Activated naive CD4-positive, alpha-beta T cell treated with anti-CD3 and anti-CD28 coated beads, Interleukin-2, amount 50 U/mL, for 72 hours (primary cell): ENCODE results near the gene SLC28A1. TPM values are rescaled to one million over a fixed set of nuclear protein-coding genes. Genes with fewer than 3 reads are reported as not detected.

Source experiments
- ATAC-seq, 2 donors: fragments of 150-1000 bp; cut with Tn5 transposase; 2 replicates each; pipeline ENCODE4 v1.10.0; 2021; ENCODE audit warnings: mild to moderate bottlenecking in 2 of 2, moderate library complexity in 2 of 2
- DNase-seq, 2 donors: peaks; one replicate each; pipeline ENCODE4 v3.0.0; 2021 to 2022; ENCODE audit warnings: low spot score in 2 of 2
- H3K27ac Mint-ChIP-seq, 2 donors: one replicate each; pipeline ENCODE4 v1.8.0; 2022; ENCODE audit warnings: mild to moderate bottlenecking in 2 of 2, mixed read lengths in 2 of 2
- H3K36me3 Mint-ChIP-seq, 2 donors: one replicate each; pipeline ENCODE4 v1.8.0; 2022; ENCODE audit warnings: mixed read lengths in 2 of 2
- H3K9me3 Mint-ChIP-seq, 2 donors: one replicate each; pipeline ENCODE4 v1.8.0; 2022; ENCODE audit warnings: mixed read lengths in 2 of 2
- total RNA-seq, 2 donors: library from RNA; stranded (reverse); gene quantifications; one replicate each; pipeline ENCODE4 v1.2.3, GENCODE V29; 2022

Gene SLC28A1
- total RNA-seq, 2 donors from 2014 or later: 0.30 TPM; not detected in 1

DNA sequence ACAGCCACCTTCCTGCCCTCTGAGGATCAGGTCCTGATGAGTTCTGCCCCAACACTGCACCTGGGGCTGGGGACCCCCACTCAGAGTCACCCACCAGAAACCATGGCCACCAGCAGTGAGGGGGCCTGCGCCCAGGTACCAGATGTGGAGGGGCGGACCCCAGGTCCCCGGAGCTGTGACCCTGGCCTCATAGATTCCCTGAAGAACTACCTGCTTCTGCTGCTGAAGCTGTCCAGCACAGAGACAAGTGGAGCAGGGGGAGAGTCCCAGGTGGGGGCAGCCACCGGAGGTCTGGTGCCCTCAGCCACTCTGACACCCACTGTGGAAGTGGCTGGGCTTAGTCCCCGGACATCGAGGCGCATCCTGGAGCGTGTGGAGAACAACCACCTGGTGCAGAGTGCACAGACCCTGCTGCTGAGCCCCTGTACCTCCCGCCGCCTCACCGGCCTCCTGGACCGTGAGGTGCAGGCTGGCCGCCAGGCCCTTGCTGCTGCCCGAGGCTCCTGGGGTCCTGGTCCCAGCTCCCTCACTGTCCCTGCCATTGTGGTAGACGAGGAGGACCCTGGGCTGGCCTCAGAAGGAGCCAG is 27.0 kb upstream of the SLC28A1 start:
- ATAC-seq (no peak), DNase-seq (no peak)
- no peaks in the 10 kb centered on the region for H3K9me3 Mint-ChIP-seq
- H3K36me3 Mint-ChIP-seq: no peaks in the 10 kb centered on the region
- H3K27ac Mint-ChIP-seq: no peak overlapping the region

DNA sequence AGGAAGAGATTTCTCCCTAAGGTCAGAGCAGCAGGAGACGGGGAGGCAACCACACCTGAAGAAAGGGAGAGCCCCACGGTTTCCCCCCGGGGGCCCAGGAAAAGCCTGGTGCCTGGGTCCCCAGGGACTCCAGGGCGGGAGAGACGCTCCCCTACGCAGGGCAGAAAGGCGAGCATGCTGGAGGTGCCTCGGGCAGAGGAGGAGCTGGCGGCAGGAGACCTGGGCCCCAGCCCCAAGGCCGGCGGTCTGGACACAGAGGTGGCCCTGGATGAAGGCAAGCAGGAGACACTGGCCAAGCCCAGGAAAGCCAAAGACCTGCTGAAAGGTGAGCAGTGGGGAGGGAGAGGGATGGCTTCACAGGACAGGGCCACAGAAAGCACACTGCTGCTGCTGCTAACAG is 26.2 kb upstream of the SLC28A1 start:
- Mint-ChIP-seq H3K27ac (no peak overlapping the region), H3K36me3 (no peaks in the 10 kb centered on the region), H3K9me3 (no peaks in the 10 kb centered on the region)
- ATAC-seq (no peak), DNase-seq (no peak)

DNA sequence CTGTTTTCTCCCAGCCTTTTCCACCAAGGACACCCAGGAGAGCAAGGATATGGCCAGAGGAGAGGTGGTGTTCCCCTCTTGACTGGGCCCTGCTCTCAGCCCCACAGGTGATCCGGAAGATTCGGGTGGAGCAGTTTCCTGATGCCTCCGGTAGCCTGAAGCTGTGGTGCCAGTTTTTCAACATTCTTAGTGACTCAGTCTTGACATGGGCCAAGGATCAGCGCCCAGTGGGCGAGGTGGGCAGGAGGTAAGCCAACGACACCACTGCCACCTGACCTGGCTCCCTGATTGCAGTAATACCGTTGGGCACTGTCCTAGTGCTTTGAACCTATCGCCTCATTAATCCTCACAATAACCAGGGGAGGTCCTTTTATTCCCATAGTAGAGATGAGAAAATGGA is 25.3 kb upstream of the SLC28A1 start:
- no peak for DNase-seq
- Mint-ChIP-seq H3K36me3 (no peaks in the 10 kb centered on the region), H3K9me3 (no peaks in the 10 kb centered on the region), H3K27ac (no peak overlapping the region)
- no peak for ATAC-seq

DNA sequence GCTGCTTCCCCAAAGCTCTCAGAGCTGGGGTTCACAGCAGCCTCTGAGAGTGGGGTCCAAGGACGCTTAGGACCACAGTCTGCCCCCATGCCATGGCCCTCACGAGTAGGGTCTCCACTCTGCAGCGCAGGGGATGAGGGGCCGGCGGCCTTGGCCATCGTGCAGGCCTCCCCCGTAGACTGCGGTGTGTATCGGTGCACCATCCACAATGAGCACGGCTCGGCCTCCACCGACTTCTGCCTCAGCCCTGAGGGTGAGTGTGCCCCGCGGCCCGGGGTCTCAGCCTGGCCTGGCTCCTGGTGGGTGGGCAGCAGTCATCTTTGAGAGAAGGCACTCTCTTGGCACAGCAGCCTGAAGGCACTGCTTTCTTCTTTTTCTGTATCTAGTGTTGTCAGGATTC is 24.8 kb upstream of the SLC28A1 start:
- no peak overlapping the region for H3K27ac Mint-ChIP-seq
- H3K9me3 Mint-ChIP-seq: no peaks in the 10 kb centered on the region
- ATAC-seq (no peak), DNase-seq (no peak)
- no peaks in the 10 kb centered on the region for H3K36me3 Mint-ChIP-seq

DNA sequence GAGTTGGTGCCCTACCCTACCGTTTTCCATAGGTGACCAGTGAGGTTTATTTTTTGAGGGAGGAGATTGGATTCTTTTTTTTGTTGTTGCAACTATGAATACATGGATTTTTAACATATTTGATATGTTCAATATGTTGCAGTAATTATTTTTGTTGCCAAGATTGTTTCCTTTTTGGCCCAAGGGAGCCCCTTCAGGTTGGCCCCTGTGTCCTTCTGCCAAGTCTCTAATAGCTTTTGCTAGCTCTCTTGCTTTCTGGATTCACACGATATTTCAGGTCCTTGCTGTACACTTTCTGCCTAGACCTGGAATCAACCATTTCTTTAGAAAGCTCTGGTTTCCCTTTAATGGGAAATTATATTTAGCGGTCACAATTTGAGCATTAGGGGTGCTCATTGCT is 22.7 kb upstream of the SLC28A1 start:
- H3K36me3 Mint-ChIP-seq: no peaks in the 10 kb centered on the region
- no peaks in the 10 kb centered on the region for H3K9me3 Mint-ChIP-seq
- DNase-seq (no peak), ATAC-seq (no peak)
- H3K27ac Mint-ChIP-seq: no peak overlapping the region

DNA sequence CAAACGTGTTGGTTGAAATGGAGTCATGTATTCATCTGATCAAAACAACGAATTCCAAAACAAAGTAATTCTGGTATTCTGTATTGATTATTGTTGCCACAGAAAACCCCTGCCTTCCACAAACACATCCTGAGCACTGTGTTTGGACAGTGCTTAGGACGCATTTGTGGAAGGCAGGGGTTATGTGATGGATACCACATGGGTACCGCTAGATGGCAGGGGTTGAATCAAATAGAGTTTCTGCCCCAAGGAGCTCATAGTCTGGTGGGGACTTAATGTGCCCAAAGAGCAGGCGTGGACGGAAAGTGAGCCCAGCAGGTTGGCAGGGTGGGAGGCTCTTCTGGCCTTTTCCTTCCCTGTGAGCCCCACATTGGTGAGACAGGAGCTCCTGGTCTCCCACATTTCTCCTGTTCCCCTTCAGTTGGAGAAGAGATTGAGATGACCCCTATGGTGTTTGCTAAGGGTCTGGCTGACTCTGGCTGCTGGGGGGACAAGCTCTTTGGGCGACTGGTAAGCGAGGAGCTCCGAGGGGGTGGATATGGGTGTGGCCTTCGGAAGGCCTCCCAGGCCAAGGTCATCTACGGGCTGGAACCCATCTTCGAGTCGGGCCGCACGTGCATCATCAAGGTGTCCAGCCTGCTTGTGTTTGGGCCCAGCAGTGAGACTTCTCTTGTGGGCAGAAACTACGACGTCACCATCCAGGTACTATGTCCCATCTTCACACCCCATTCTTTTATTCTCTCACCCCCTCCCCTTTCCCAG is 22.1 kb upstream of the SLC28A1 start:
- ATAC-seq (no peak), DNase-seq (no peak)
- Mint-ChIP-seq H3K36me3 (no peaks in the 10 kb centered on the region), H3K9me3 (no peaks in the 10 kb centered on the region), H3K27ac (no peak overlapping the region)

DNA sequence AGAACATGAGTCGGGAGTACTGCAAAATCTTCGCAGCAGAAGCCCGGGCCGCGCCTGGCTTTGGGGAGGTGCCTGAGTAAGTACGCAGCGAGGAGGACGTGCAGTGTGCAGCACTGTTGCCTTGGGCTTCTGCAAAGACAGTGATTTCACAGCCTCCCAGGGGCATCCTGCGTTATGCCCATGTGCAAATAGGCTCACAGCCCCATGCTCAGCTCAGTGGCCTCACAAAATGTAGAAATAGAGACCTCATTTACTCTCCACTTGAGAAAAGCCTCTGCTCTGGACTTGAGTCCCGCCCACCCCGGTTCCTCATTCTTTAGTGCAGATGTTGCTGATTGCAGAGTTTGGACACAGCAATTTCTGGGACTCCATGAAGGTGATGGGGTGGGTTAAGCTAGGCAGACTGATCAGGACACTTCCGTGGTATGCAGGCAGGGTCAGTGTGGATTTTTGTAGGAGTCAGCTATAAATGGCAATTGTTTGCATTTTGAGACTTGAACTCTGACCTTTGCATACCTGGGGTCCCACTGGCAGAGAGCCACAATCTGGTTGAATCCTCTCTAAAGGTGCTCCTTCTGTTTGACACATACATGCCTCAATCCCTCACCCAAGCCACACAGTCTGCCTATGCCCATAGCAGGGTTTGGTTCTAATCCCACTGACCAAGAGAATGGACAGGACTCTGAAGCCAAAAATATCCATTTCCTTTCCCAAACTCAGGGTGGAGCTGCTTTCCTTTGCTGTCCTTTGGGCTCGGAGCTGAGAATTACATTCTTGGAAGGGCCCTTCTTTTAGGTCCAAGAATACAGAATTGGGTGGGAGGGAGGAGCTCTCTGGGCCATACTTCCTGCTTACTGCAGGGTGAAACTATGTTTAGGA is 20.7 kb upstream of the SLC28A1 start:
- no peak overlapping the region for H3K27ac Mint-ChIP-seq
- no peaks in the 10 kb centered on the region for H3K9me3 Mint-ChIP-seq
- ATAC-seq: no peak
- no peaks in the 10 kb centered on the region for H3K36me3 Mint-ChIP-seq
- no peak for DNase-seq

DNA sequence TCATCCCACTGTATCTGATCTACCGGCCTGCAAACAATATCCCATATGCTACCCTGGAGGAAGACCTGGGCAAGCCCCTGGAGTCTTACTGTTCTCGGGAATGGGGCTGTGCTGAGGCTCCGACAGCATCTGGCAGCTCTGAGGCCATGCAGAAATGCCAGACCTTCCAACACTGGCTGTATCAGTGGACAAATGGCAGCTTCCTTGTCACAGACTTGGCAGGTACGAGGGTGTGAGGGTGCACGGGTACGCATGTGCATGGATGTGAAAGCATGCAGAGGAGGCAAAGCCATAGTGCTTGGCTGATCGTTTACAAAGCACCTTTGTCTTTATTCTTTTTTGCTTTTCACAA is 20.0 kb upstream of the SLC28A1 start:
- Mint-ChIP-seq H3K27ac (no peak overlapping the region), H3K9me3 (no peaks in the 10 kb centered on the region), H3K36me3 (no peaks in the 10 kb centered on the region)
- DNase-seq: no peak
- ATAC-seq: no peak

DNA sequence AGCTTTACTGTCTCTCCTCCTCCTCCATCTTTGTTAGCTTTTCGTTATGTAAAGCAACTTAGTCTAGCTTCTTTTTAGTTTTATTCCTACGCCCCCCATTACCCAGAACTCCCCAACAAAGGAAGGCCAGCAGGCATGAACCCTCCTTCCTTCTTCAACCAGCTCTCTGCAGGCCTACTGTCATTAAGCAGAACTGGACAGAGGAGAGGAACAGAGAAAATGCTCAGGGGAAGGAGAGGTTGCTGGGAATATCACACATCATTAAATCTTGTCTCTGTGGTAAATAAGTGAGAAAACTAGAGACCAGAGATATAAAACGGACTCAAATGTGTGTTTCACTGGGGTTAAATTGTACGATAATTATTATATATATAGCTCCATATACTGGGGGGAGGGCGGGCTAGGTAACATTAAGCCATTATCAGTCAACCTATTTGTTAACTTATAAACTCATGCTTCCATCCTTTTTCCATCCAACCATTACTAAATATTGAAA is 19.3 kb upstream of the SLC28A1 start:
- DNase-seq (no peak), ATAC-seq (no peak)
- Mint-ChIP-seq H3K9me3 (no peaks in the 10 kb centered on the region), H3K27ac (no peak overlapping the region), H3K36me3 (no peaks in the 10 kb centered on the region)

DNA sequence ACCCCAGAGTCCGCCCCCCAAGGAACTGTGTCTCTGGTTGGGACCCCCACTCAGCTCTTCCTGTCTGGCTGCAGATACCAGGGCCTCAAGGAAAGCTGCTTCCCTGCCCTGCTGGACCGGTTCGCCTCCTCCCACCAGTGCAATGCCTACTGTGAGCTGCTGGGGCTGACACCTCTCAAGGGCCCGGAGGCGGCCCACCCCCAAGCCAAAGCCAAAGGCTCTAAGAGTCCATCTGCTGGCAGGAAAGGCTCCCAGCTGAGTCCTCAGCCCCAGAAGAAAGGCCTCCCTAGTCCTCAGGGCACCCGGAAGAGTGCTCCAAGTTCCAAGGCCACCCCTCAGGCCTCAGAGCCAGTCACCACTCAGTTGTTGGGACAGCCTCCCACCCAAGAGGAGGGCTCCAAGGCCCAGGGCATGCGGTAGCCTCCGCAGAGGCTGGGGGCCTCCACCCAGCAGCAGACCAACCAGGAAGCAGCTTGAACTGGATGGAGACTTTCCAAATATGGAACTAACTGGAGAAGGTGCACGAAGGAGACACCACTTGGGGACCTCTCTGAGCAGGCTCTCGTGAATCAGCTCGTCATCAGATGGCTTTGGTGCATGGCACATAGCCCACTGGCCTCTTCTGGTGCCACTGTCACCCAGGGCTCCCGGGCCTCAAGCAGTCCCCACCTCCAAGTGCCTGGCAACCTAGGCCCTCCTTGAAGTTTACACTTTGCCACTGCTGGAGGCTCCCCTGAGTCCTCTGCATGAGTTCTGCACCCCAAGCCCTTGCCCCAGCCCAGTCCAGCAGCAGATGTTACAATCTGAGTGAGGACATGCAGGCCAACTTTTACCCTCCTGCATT is 16.2 kb upstream of the SLC28A1 start:
- DNase-seq (no peak), ATAC-seq (no peak)
- H3K27ac Mint-ChIP-seq: no peak overlapping the region
- no peaks in the 10 kb centered on the region for H3K9me3 Mint-ChIP-seq
- H3K36me3 Mint-ChIP-seq: no peaks in the 10 kb centered on the region

DNA sequence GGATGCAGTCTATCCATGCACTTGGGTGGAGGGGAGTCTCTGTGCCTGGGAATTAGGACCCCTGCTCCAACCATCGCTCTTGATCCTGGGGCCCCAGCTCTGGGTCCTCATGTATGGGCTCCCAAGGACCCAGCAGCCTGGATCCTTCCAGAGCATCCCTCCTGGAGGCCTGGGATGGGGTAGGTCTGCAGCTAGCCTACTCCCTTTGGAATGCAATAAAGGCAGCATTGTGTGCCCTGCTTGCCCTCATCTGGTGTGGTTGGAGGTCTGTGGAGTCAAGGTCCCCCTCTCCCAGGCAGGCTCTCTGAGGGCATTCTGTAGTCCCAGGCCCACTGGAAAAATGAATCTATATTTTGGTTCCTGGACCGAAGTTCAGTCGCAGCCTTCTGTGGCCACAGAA is 15.0 kb upstream of the SLC28A1 start:
- Mint-ChIP-seq H3K27ac (no peak overlapping the region), H3K36me3 (no peaks in the 10 kb centered on the region), H3K9me3 (no peaks in the 10 kb centered on the region)
- ATAC-seq (no peak), DNase-seq (no peak)

DNA sequence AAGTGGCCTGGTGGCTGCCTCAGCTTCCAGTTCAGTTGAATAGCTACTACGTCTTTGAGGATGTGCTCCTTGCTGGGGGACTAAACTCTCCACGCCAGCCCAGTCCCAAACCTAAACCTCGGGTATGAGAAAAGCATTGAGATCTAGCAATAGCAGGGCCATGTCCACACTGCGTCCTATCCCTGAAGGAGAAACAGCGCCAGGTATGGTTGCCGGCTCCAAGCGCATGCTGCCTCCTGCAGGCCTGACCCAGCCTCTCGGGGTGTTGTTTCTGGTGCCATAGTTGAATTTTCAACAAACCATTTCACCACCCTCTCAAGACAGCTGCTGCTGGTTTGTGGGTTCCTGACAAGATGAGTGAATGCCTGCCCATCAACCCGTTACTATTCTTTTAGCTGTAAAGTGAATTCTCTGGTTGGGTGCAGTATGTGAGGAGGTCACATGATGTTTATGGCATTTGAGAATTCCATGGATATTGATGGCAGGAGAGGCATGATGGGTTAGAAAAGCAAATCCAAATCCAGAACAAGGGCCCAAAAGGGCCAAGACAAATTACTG is 13.0 kb upstream of the SLC28A1 start:
- Mint-ChIP-seq H3K9me3 (no peaks in the 10 kb centered on the region), H3K27ac (no peak overlapping the region), H3K36me3 (no peaks in the 10 kb centered on the region)
- no peak for ATAC-seq
- DNase-seq: no peak

DNA sequence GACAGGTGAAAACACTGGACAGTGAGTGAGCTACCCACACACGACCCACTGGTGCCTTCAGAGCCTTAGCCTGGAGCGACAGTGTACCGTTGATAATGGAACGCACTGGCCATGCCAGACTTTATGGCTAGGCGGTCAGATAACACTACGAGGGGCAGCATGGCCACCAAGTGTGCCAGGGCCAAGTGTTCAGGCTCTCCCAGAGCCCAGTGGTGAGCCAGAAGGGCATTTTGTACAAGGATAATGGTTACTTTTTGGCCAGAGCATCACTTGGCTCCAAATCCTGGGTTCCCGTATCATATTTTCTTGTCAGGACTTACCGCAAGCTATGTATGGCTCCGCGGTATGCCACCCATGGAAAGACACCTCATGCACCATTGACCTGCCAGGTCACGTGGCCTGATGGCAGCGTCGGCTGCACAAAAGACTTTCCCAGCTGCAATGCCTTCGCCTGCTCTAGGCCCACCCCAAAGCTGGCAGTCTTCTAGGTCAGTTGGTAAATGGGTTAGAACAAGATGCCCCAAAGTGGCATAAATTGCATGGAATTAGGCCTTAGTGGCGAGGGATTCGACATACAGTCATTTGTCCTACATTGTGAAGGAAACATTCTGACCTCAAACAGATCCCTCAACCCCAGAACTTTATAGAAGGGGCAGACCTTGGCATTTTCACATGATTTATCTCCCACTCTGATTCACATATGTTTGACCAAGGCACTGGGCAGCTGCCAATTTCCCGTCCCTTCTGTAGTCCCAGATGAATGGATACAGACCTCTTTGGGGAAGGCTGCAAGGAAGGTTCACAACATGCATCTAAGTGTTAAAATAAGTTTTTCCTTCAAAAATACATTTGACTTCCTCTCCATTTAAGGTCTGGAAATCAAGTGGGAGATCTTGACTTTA is 12.2 kb upstream of the SLC28A1 start:
- no peak for ATAC-seq

DNA sequence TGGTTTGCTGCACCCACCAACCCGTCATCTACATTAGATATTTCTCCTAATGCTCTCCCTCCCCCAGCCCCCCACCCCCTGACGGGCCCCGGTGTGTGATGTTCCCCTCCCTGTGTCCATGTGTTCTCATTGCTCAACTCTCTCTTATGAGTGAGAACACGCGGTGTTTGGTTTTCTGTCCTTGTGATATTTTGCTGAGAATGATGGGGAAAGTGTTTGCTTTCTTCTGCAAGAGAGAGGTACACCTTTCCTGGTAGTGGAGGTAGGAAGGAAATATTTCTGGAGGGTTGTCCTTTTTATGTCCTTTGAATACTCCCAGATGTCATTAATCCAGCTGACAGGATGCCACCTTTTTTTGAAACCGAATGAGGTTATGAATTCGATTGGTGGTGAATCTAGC is 10.5 kb upstream of the SLC28A1 start:
- H3K27ac Mint-ChIP-seq: no peak overlapping the region
- no peaks in the 10 kb centered on the region for H3K9me3 Mint-ChIP-seq
- ATAC-seq: no peak
- no peak for DNase-seq
- no peaks in the 10 kb centered on the region for H3K36me3 Mint-ChIP-seq

More for the DNA sequence above, 12.2 kb upstream of the SLC28A1 start:
- DNase-seq: no peak
- H3K9me3 Mint-ChIP-seq: no peaks in the 10 kb centered on the region
- H3K27ac Mint-ChIP-seq: no peak overlapping the region
- no peaks in the 10 kb centered on the region for H3K36me3 Mint-ChIP-seq

DNA sequence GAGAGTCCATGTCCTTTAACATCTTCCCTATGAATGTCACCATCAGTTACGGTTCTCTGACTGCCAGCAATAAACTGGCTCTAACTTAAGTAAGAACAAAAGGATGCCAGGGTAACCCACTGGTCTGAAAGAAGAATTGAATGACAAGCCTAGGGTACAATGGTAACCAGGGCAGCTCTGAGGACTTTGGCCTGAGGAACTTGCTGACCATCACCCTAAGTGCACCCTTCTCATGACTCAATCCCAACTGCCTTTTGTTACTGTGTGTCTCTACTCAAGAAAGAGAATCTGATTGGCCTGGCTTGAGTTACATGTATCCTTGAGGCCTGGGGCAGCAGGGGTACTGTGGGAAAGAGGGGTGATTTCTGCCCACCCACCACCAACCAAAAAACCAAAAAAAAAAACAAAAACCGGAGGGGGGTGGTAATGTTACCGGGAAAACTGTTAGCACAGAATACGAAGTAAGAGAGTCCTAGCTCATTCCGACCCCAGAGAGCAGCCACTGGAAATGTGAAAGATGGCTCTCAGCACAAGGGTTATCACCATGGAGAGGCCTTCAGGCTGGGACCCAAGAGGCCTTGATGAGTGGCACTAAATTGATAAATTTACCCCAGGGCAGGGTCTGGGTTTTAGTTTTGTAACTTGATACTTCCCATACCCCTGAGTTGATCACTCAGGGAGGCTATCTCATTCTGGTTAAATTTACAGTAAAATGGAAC is 9.3 kb upstream of the SLC28A1 start:
- no peak overlapping the region for H3K27ac Mint-ChIP-seq
- no peaks in the 10 kb centered on the region for H3K9me3 Mint-ChIP-seq
- ATAC-seq (no peak), DNase-seq (no peak)
- H3K36me3 Mint-ChIP-seq: no peaks in the 10 kb centered on the region
